ENCODE results near the gene MGA.

The MGA gene

DNA sequence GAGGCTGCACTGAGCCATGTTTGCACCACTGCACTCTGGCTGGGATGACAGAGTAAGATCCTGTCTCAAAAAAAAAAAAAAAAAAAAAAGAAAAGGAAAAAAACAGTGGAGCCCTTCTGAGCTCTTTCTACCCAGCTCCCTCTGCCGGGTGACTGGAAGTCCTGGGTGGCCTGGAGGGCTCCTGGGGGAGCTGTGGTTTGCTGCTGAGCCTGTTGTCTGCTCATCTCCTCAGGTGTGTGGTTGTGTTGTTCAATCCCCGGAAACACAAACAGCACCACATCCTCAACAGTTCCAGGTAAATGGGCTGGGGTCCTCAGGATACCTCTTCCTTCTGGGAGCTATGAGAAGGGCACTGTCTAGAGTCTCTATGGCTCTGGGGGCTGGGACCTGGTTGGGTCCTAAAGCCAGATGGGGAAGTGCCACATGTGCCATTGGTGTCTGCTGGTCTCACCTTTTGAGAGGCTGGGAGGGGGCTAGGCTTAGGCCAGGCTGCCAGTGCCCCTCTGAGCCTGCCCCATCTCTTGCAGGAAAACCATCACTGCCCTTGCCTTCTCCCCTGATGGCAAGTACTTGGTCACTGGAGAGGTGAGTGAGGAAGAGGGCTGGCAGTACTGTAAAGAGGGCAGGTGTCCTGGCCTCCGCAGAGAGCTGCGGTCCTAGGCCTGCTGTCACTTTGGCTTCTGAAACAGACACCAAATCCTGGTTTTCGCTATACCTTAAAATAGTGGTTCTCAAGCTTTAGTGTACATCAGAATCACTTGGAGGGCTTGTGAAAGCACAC lies 150.6 kb downstream of the MGA start:
- no peak for DNase-seq

DNA sequence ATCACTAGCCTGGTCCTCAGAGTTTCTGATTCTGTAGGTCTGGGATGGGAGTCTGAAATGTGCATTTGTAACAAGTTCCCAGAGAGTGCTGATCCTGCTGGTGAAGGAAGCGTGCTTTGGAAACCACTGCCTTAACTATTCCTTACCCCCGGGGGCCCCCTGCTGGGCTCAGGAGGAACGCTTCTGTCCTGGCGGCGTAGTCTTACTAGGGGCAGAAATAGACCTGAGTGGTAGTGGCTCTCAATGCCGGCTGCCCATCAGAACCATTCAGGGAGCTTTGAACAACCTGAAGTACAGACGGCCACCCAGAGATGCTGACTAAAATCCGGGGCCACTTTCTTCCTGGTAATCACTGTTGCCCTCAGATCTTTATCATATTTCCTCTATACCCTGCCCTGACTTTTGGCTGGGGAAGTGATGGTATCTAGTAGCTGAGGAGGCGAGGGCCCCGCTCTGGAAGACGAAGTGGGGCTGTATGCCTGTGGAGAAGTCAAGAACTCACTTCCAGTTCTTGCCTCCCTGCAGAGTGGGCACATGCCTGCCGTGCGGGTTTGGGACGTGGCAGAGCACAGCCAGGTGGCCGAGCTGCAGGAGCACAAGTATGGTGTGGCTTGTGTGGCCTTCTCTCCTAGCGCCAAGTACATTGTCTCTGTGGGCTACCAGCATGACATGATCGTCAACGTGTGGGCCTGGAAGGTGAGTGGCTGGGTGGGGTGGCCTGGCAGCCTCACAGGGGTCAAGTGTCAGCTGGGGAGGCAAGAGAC lies 151.4 kb downstream of the MGA start:
- DNase-seq = no peak

DNA sequence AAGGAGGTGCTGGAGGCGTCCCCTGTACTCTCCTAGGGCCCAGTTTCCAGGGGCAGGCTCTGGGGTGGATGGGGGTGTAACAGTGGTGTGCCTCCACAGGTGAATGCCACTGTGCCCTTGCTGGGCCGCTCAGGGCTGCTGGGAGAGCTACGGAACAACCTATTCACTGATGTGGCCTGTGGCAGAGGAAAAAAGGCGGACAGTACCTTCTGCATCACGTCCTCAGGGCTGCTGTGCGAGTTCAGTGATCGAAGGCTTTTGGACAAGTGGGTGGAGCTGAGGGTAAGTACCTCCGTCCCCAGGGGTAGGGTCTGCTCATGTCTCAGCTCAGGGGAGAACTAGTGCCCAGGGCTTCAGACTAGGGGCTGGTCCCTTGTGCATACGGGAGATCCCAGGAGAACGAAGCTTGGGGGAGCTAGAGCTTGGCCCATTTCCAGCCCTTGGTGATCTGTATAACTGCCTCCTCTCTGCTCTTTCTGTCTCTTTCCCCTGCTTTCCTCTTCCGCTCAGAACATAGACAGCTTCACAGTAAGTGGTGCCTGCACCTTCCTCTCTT lies 152.7 kb downstream of the MGA start:
- DNase-seq = no peak

DNA sequence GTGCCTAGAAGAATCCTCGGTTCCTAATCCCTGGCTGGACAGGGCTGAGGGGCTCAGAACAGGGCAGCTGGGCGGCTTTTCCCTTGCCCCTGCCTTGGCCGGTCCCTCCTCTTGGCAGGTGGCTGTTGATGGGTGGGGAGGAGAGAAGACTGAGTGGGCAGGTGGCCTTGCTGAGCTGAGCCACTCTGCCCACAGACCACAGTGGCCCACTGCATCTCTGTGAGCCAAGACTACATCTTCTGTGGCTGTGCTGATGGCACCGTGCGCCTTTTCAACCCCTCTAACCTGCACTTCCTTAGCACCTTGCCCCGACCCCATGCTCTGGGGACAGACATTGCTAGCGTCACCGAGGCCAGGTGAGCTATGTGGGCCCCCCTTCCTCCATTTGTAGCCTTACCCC lies 153.2 kb downstream of the MGA start:
- DNase-seq = no peak

GRCh38 chr15:41814534-41814933 lies 154.3 kb downstream of the MGA start:
- no peak for DNase-seq

DNA sequence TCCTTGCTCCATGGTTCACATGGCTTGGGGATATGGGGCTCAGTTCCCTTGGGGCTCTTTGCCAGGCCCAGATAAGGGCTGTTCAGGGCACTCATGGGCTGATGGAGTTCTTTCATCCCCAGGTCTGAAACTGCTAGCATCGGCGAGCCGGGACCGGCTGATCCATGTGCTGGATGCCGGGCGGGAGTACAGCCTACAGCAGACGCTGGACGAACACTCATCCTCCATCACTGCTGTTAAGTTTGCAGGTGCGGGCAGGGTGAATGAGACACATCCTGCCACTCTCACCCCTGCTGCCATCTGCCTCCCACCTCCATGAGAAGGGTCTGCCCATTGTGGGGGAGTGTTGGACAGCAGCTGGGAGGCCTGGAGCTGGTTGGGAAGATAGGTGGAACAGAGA lies 156.6 kb downstream of the MGA start:
- DNase-seq = no peak

- DNase-seq = no peak
Observed at GRCh38 chr15:41817327-41817726, 157.1 kb downstream of the MGA start.

DNA sequence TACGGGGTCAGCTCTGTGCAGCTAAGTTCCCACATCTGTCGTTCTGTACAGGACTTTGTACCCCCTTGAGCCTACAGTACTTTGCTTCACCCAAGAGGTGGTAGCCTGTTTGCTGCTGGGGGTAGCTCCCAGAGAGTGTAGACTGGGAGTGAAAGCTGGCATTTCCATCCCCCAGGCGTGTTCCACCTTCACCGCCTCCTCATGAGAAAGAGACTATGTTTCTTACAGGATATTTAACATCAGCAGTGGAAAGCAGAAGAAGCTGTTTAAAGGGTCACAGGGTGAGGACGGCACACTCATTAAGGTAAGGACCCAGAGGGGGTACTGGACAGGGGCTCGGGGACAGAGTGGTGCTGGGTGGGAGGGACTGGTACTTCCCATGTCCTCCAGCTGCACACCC lies 157.6 kb downstream of the MGA start:
- no peak for DNase-seq

DNA sequence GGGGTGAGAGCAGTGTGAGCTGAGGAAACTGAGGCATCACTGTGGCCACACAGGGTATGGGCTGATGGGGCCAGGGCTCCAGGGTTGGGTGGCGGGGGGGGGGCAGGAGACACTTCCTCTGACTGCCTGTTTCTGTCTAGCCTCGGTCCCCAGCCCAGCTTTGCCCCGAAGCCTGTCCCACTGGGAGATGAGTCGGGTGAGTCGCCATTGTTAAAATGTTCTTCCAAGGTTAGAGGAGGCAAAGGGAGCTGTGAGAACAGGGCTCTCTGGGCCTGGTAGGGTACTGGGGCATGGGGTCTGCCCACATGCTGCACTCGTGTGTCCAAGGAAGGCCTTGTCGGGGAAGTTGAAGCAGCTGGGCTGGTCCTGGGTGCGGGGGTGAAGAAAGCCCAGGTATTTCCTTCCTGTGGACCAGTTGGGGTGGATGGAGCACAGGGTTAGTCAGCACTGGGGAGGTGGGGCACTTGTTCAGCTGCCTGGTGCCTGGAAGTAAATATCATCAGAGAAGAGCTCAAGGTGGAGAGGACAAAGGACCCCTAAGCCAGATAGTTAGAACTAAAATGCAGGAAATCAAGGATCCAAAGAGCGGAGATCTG lies 159.3 kb downstream of the MGA start:
- no peak for DNase-seq

GRCh38 chr15:41820791-41821423 lies 160.7 kb downstream of the MGA start:
- no peak for DNase-seq

DNA sequence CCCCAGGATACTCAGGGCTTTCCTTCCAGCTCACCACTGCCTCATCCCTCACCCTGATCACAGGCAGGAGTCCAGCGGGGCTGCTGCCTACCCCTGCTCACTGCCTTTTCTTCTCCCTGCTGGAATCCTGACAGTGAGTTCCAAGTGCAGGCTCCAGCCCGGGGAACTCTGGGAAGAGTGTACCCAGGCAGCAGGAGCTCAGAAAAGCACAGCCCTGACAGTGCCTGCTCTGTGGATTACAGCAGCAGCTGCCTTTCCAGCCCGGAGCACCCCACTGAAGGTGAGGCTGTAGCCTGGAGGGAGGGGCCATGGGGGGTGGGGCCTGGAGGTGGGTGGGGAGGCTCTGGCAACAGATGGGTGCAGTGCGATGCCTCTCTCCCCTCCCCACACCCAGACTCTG lies 161.6 kb downstream of the MGA start:
- no peak for DNase-seq

GRCh38 chr15:41822471-41822870 lies 162.3 kb downstream of the MGA start:
- no peak for DNase-seq
